BJ (cell line): ENCODE results near the gene FYTTD1. TPM values are rescaled to one million over a fixed set of nuclear protein-coding genes. Genes with fewer than 3 reads are reported as not detected.
"Not testable (repeated sequence)": the region's sequence is repeated elsewhere in the genome, so short reads cannot be mapped to it uniquely, and the experiment has no call there.

Source experiments
- CTCF ChIA-PET: fragments of 350-600 bp; formaldehyde crosslinking; extraction: SDS; loops from one replicate; lab custom pipeline; 2021; ENCODE audit warnings: antibody characterized with exemption, inconsistent platforms; lab: Yijun Ruan, JAX
- POLR2A ChIA-PET: fragments of 300-600 bp; sonication (Branson Sonifier 250); formaldehyde crosslinking; extraction: SDS; loops from one replicate; lab custom pipeline; 2021; ENCODE audit warnings: antibody characterized with exemption; lab: Charles Lee
- DNase-seq: peaks from one replicate; pipeline ENCODE4 v3.0.0-alpha.2; 2011; ENCODE audit warnings: low read depth
- H3K27me3 ChIP-seq: 2 replicates; pipeline ENCODE4 v1.6.0; 2011; ENCODE audit warnings: low read length; ENCODE audit not compliant: control insufficient read depth, insufficient read depth
- H3K36me3 ChIP-seq: 2 replicates; pipeline ENCODE4 v1.5.1; 2011; ENCODE audit warnings: low read length; ENCODE audit not compliant: control insufficient read depth, insufficient read depth
- H3K4me3 ChIP-seq: 2 replicates; pipeline ENCODE4 v1.5.1; 2011; ENCODE audit warnings: low read depth, mild to moderate bottlenecking, control low read depth, low read length
- CTCF ChIP-seq: IDR thresholded peaks from 2 replicates; pipeline ENCODE4 v1.5.1; 2011; ENCODE audit warnings: low read depth, mild to moderate bottlenecking, control low read depth, inconsistent platforms, low read length, moderate library complexity; ENCODE audit not compliant: insufficient read depth
- polyA plus RNA-seq: library from polyadenylated mRNA; depleted of rRNA; stranded (reverse); fragments of >200 nt; gene quantifications from 2 replicates; pipeline ENCODE4 v1.2.3, GENCODE V29; 2011

Gene FYTTD1
- polyA plus RNA-seq, 1 experiment, result 37.2 TPM

GRCh38 chr3:197722734-197723133 lies 26.9 kb upstream of the FYTTD1 start:
- Histone ChIP-seq H3K4me3 (no peak overlapping the region), H3K27me3 (no peaks in the 10 kb centered on the region), H3K36me3 (no peaks in the 10 kb centered on the region)
- TF ChIP-seq CTCF, result no peak
- POLR2A ChIA-PET, result no interaction called here
- no peak for DNase-seq
- CTCF ChIA-PET, result interaction anchor here (1.0 kb wide), 1 partner anchor 12 kb away, joined by 3 read pairs; no protein-coding TSS in a partner anchor

GRCh38 chr3:197727878-197728277 lies 21.8 kb upstream of the FYTTD1 start:
- DNase-seq, H3K36me3 ChIP-seq, POLR2A ChIA-PET, H3K4me3 ChIP-seq, H3K27me3 ChIP-seq: not testable (repeated sequence)
- CTCF ChIA-PET, result interaction anchor here (0.8 kb wide), 1 partner anchor 15 kb away, joined by 3 read pairs; no protein-coding TSS in a partner anchor

- ChIA-PET POLR2A (no interaction called here), CTCF (interaction anchor here (0.8 kb wide), 1 partner anchor 16 kb away, joined by 3 read pairs; no protein-coding TSS in a partner anchor)
- no peaks in the 10 kb centered on the region for H3K36me3 ChIP-seq
- H3K27me3 ChIP-seq, result no peaks in the 10 kb centered on the region
- H3K4me3 ChIP-seq, result no peak overlapping the region
- no peak for DNase-seq
- no peak for TF ChIP-seq CTCF
Observed at GRCh38 chr3:197728487-197728886, 21.2 kb upstream of the FYTTD1 start.

GRCh38 chr3:197730200-197730599 lies 19.5 kb upstream of the FYTTD1 start:
- Histone ChIP-seq H3K36me3 (no peaks in the 10 kb centered on the region), H3K4me3 (no peak overlapping the region), H3K27me3 (no peaks in the 10 kb centered on the region)
- ChIA-PET CTCF (interaction anchor here (1.0 kb wide), 1 partner anchor 17 kb away, joined by 4 read pairs; no protein-coding TSS in a partner anchor), POLR2A (no interaction called here)
- no peak for TF ChIP-seq CTCF
- peak; percentile 52 for DNase-seq

- POLR2A ChIA-PET, H3K27me3 ChIP-seq, H3K4me3 ChIP-seq, DNase-seq, H3K36me3 ChIP-seq: not testable (repeated sequence)
- CTCF ChIA-PET, result interaction anchor here (1.0 kb wide), 1 partner anchor 17 kb away, joined by 4 read pairs; no protein-coding TSS in a partner anchor
Observed at GRCh38 chr3:197730770-197731169, 18.9 kb upstream of the FYTTD1 start.

GRCh38 chr3:197731483-197731882 lies 18.2 kb upstream of the FYTTD1 start:
- H3K27me3 ChIP-seq, H3K36me3 ChIP-seq, DNase-seq, H3K4me3 ChIP-seq, POLR2A ChIA-PET, CTCF ChIA-PET: not testable (repeated sequence)

GRCh38 chr3:197733042-197733441 lies 16.6 kb upstream of the FYTTD1 start:
- H3K4me3 ChIP-seq, result no peak overlapping the region
- ChIA-PET POLR2A (no interaction called here), CTCF (no interaction called here)
- TF ChIP-seq CTCF, result no peak
- DNase-seq, result no peak
- no peaks in the 10 kb centered on the region for H3K27me3 ChIP-seq
- H3K36me3 ChIP-seq, result no peaks in the 10 kb centered on the region
